ENCODE data around the gene CPT2.
"Not testable (repeated sequence)": the region's sequence is repeated elsewhere in the genome, so short reads cannot be mapped to it uniquely, and the experiment has no call there.

The CPT2 gene

DNA sequence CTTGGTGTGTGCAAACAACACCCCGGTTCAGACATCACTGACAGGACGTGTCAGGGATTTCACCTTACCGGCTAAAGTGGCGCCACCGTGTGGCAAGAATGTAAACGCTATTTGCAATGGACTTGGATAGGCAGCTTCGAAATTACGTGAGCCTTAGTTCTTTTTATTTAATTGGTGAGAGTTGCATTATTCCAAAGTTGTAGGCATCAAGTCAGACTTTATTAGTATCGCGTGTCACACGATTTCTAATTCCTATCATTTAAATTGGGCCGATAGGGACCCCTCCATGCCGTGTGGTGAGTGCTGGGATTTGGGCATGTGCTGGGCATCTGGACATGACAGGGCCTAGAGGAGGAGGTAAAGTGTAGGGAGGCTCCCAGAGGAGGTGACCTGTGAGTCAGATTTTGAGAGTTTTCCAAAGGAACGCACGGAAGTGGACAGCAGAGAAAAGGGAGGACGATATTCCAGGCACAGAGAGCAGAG, 14.5 kb upstream of the CPT2 start:
- peak in 47 of 58 donors; percentile 5 to 88 (median 36) for DNase-seq

DNA sequence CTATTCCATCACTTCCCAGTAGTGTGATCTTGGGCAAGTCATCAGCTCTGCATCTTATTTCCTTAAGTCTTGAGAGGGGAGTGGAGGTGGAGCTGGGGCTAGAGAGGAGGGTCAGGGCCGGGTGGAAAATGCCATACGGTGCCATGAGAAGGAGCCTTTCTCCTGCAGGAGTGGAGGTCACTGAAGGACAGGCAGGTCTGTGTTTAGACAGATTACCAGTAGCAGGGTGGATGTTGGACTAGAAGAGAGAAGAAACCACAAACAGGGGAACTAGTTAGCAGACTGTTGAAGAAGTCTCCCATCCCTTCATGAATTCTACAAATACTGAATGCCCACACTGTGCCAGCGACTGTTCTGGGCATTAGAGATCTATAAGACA, 13.9 kb upstream of the CPT2 start:
- DNase-seq, result no peak

DNA sequence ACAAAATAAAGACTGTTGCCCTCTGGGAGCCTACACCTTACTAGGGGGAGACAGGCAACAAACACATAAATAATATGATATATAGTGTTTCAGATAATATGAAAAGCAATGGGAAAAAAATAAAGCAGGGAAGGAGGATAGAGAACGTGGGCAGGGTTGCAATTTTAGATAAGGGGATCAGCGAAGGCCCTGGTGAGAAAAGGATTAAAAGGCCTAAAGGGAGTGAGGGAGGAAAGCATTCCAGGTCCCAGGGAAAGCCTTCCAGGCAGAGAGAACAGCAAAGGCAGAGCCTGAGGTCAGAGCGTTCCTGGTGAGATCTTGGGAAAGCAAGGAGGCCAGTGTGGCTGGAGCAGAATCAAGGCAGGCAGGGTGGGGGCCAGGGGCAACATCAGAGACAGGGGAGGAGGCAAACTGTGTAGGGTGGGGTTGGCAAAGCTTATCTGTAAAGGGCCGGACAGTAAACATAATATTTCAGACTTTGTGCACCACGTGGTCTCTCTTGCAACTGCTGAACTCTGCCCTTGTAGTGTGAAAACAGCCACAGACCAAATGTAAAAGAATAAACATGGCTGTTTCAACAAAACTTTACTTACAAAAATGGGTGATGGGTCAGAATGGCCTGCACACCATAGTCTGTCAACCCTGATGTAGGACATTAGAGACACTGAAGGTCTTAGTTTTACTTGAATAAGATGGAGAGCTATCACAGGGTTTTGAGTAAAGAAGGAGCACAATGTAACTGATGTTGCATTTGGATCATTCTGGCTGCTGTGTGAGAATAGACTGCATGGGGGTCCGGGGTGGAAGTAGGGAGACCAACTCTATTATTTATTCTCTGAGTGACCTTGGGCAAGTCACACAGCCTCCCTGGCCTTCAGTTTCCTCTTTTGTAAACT, 13.3 kb upstream of the CPT2 start:
- DNase-seq, result no peak

- DNase-seq, result not testable (repeated sequence)
Observed at GRCh38 chr1:53185955-53186297, 10.7 kb upstream of the CPT2 start.

DNA sequence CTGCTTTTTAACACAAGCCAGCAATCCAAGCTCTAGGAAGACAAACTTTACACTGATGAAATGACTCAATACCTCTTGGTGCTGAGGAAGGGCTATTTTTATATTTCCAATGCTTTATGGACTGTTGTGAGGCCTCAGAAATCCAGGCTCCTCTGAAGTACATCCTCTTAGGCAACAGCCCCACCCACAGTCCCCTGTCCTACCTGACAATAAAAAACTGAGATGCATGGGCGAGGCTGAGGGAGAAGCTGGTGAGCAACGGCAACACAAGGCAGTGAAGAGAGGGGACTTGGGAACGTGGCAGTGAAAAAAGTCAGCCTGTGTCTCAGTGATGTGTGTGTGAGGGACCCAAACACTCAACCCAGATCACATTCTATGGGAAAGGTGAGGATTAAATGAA, 10.1 kb upstream of the CPT2 start:
- no peak for DNase-seq

DNA sequence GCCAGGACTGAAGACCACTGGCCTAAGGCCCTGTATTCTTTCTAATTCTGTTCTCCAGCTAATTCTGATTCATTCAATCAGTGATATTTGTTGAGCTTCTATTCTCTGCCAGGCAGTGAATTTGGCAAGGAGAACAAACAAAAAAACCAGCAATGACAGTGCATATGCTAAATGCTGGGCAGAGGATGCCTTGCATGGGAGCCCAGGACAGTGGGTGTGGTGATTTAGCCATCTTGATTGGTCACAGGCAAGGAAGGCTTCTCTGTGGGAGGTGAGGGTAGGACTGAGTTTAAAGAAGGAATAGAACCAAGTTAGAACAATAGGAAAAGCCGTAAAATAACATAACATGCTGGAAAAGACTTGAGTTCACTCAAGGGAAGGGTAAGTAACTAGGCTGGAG, 9.2 kb upstream of the CPT2 start:
- DNase-seq, result no peak

GRCh38 chr1:53188099-53188498, 8.5 kb upstream of the CPT2 start:
- DNase-seq, result no peak

GRCh38 chr1:53189061-53189460, 7.6 kb upstream of the CPT2 start:
- DNase-seq, result no peak

GRCh38 chr1:53190210-53190611, 6.4 kb upstream of the CPT2 start:
- DNase-seq, result no peak

GRCh38 chr1:53195246-53196016, 1.2 kb upstream of the CPT2 start:
- no peak for DNase-seq

DNA sequence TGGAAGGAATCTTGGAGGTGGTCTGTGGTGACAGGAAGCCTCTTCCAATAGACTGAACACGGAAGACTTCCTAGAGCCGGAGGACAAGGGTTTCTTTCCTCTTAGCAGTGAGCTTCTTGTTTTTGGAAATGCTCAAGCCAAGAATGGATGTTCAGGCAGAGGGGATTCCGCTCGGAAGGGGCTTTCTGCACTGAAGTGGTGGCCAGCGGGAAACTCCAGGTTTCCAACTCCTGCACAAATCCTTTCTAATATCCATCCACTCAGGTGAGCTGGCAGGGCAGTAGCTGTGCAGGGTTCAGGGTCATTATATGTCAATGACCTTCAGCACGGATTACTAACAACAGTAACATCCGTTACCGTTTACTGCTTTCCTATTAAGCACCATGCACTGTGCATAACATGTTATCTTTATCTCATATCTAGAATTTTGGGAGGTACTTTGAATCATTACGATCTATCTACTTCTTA, 573 bp upstream of the CPT2 start:
- no peak for DNase-seq

DNA sequence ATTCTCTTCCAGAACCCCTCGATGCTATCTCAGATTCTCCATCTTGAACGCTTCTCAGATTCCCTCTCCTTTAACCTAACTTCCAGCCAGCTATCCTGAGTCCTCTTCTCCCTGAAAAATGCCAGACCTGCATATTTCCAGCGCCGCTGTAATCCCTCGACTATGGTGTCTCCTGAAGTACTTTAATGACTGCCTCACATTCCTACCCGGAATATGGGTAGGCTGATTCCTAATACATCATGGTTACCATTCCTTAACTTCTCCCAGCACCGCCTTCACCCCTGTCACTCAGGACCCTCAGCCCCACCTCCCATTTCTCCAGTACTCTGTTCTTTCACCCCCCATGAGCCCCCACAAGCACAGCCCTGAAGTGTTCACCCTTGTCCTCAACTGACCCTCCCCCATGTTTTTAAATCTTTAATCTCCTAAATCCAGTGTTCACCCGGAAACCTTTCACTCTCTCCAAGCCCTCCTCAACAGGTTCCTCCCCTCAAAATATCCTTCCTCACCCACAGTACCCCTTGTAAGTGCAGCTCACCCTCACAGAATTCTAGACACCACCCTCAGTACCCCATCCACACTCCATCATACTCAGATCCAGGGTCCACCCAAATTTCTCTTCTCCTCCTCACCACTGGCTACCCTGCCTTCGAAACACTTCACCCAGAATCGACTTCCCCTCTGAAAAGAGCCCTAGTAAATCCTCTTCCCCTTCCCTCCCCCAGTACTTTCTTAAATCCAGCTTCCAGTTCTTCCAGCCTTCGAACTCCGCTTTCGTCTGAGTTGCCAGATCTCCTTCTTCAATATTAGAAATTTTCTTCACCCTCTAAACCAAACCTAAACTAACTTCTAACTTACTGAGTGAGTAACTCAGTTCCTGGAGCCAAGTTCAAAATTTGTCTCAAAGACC, 922 bp downstream of the CPT2 start:
- DNase-seq, result no peak

GRCh38 chr1:53198241-53198651, 1.6 kb downstream of the CPT2 start:
- DNase-seq, result no peak

DNA sequence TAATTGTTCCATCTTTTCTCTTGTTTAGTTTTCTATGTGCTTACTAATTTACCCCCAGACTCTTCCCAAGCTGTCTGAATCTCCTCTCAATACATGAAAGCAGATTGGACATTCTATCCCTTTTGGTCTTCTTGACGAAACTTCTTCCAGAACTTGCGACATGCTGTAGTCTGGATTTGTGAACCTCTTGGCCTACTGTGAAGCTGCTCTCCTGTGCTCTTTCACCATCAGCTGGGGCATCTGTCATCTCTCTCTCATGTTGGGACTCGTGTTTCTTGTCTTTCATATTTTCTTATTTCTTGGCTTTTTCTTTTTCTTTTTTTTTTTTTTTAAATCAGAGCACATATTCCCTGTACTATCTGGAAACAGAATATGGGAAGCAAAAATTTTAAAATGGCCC, 6.8 kb downstream of the CPT2 start:
- no peak for DNase-seq

GRCh38 chr1:53205496-53205895, 8.9 kb downstream of the CPT2 start:
- not testable (repeated sequence) for DNase-seq

- not testable (repeated sequence) for DNase-seq
Observed at GRCh38 chr1:53206083-53206685, 9.6 kb downstream of the CPT2 start.

GRCh38 chr1:53206735-53207379, 10.2 kb downstream of the CPT2 start:
- no peak for DNase-seq

DNA sequence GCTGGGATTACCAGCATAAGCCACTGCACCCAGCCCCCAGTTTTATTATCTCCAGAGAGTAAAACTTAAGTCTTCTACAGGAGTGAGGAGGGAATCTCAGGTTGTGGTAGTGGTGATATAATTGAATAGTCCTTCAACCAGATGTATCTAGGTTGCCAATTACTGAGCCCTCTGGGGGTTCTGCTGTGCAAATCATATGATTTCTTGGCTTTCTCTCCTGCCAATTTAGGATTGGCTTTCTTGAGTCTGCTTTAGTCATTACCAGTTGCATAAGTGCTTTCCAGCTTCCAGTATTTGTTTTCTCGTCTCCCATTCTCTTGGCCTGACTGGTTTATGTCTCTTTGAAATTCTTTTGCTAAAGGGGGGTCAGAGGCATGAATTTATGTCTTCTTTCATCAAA, 11.1 kb downstream of the CPT2 start:
- DNase-seq, result no peak

DNA sequence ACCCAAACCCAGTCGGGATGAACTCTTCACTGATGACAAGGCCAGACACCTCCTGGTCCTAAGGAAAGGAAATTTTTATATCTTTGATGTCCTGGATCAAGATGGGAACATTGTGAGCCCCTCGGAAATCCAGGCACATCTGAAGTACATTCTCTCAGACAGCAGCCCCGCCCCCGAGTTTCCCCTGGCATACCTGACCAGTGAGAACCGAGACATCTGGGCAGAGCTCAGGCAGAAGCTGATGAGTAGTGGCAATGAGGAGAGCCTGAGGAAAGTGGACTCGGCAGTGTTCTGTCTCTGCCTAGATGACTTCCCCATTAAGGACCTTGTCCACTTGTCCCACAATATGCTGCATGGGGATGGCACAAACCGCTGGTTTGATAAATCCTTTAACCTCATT, 13.7 kb downstream of the CPT2 start:
- no peak for DNase-seq

- no peak for DNase-seq
Observed at GRCh38 chr1:53210954-53211353, 14.3 kb downstream of the CPT2 start.
